ENCODE data around the gene SLC38A4. TPM values are rescaled to one million over a fixed set of nuclear protein-coding genes. Genes with fewer than 3 reads are reported as not detected.

SLC38A4 gene
- polyA plus RNA-seq, 3 donors = not detected

DNA sequence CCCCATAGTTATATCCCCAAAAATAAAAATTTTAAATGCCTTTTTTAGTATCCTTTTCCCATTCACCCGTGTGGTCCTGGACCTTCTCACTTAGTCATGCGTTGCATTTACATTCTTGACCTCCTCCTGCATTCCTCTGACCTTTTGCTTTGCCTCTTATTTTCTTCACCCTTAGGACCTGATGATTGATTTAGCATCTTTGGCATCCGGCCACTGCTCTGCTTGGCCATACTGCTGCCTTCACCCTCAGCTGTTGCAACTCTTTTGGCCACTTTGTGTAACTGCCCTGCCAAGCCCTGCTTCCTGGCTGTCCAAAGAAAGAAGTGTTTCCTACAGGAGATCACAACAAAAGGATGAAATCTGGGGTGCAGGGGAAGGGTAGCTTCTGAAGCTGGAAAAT lies 48.8 kb upstream of the SLC38A4 start:
- no peaks in the 10 kb centered on the region for H3K36me3 ChIP-seq (replicated peaks in 1 of 2; ENCODE audit: control insufficient read depth in 1 of 2, insufficient read depth in 2 of 2, low read length in 2 of 2)
- H2AFZ ChIP-seq (ENCODE audit: insufficient read depth, low read depth, low read length, poor library complexity, severe bottlenecking) = no peak overlapping the region
- no peak overlapping the region for H3K27ac ChIP-seq (ENCODE audit: low read depth in 1 of 2, low read length in 2 of 2)
- no peak overlapping the region for H3K4me2 ChIP-seq (replicated peaks; ENCODE audit: extremely low read depth, low read length, poor library complexity, severe bottlenecking)
- H3K4me1 ChIP-seq (ENCODE audit: control insufficient read depth in 1 of 2, insufficient read depth in 2 of 2, low read length in 2 of 2) = no peaks in the 10 kb centered on the region
- H3K27me3 ChIP-seq (ENCODE audit: control insufficient read depth in 2 of 2, insufficient read depth in 2 of 2, low read length in 2 of 2) = no peaks in the 10 kb centered on the region
- no peak overlapping the region for H3K27ac Mint-ChIP-seq
- WGBS (ENCODE audit: insufficient coverage) = 86% methylated on average over 3 of the region's 3 CpGs
- H3K9me3 ChIP-seq (replicated peaks in 1 of 2; ENCODE audit: control insufficient read depth in 1 of 2, insufficient read depth in 1 of 2, low read length in 2 of 2) = peaks cover 6 to 8% of the 10 kb centered on the region in 2 donors
- H3K9me3 Mint-ChIP-seq = peaks cover 8 to 41% (median 22%) of the 10 kb centered on the region in 7 donors
- peaks cover 1 to 4% (median 2%) of the 10 kb centered on the region in 3 donors for H3K27me3 Mint-ChIP-seq (ENCODE audit: low read depth in 3 of 3)
- H3K9ac ChIP-seq (ENCODE audit: insufficient read depth, low read length, poor library complexity, severe bottlenecking) = no peak overlapping the region
- no peak for DNase-seq
- no peaks in the 10 kb centered on the region for H3K36me3 Mint-ChIP-seq
- no peaks in the 10 kb centered on the region for H3K79me2 ChIP-seq (ENCODE audit: insufficient read depth, low read length)
- TF ChIP-seq, protein P1, sequence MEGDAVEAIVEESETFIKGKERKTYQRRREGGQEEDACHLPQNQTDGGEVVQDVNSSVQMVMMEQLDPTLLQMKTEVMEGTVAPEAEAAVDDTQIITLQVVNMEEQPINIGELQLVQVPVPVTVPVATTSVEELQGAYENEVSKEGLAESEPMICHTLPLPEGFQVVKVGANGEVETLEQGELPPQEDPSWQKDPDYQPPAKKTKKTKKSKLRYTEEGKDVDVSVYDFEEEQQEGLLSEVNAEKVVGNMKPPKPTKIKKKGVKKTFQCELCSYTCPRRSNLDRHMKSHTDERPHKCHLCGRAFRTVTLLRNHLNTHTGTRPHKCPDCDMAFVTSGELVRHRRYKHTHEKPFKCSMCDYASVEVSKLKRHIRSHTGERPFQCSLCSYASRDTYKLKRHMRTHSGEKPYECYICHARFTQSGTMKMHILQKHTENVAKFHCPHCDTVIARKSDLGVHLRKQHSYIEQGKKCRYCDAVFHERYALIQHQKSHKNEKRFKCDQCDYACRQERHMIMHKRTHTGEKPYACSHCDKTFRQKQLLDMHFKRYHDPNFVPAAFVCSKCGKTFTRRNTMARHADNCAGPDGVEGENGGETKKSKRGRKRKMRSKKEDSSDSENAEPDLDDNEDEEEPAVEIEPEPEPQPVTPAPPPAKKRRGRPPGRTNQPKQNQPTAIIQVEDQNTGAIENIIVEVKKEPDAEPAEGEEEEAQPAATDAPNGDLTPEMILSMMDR (IDR thresholded peaks at IDR 0.05) = no peak
- no peak overlapping the region for H3K4me3 ChIP-seq (replicated peaks in 1 of 3; ENCODE audit: low read depth in 2 of 3, low read length in 3 of 3)
- no peak overlapping the region for H3K4me3 Mint-ChIP-seq
- no peaks in the 10 kb centered on the region for H4K20me1 ChIP-seq (ENCODE audit: insufficient read depth, low read length)
- H3K4me1 Mint-ChIP-seq = no peaks in the 10 kb centered on the region
- intact Hi-C loops (cut with micrococcal nuclease) = no loop called here

DNA sequence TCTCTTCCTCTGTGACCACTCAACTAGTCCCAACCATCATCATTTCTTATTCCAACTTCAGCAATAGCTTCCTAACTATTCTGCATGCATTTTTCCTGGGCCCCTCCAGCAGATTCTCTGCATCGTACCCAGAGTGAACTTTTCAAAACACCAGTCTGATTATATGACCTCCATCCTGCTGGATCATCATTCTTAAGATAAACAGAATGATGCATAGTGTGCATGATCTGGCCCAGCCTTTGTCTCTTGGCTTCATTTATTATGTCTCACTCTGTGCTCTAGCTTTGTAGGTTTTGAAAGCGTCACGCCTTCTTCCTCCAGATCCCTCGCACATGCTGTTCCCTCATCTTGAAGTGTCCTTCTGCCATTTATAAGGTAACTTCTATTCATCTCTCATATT lies 46.3 kb upstream of the SLC38A4 start:
- no peak overlapping the region for H3K27ac ChIP-seq (ENCODE audit: low read depth in 1 of 2, low read length in 2 of 2)
- peaks cover 5 to 24% (median 17%) of the 10 kb centered on the region in 7 donors for H3K9me3 Mint-ChIP-seq
- no peaks in the 10 kb centered on the region for H3K79me2 ChIP-seq (ENCODE audit: insufficient read depth, low read length)
- no peak for DNase-seq
- H3K4me3 ChIP-seq (replicated peaks in 1 of 3; ENCODE audit: low read depth in 2 of 3, low read length in 3 of 3) = no peak overlapping the region
- peaks cover 2 to 5% of the 10 kb centered on the region in 2 donors for H3K9me3 ChIP-seq (replicated peaks in 1 of 2; ENCODE audit: control insufficient read depth in 1 of 2, insufficient read depth in 1 of 2, low read length in 2 of 2)
- no peak overlapping the region for H3K9ac ChIP-seq (ENCODE audit: insufficient read depth, low read length, poor library complexity, severe bottlenecking)
- no peak overlapping the region for H3K4me3 Mint-ChIP-seq
- 96% methylated on average over 4 of the region's 4 CpGs for WGBS (ENCODE audit: insufficient coverage)
- H3K4me2 ChIP-seq (replicated peaks; ENCODE audit: extremely low read depth, low read length, poor library complexity, severe bottlenecking) = no peak overlapping the region
- H2AFZ ChIP-seq (ENCODE audit: insufficient read depth, low read depth, low read length, poor library complexity, severe bottlenecking) = no peak overlapping the region
- no peaks in the 10 kb centered on the region for H3K4me1 ChIP-seq (ENCODE audit: control insufficient read depth in 1 of 2, insufficient read depth in 2 of 2, low read length in 2 of 2)
- no peaks in the 10 kb centered on the region for H3K27me3 ChIP-seq (ENCODE audit: control insufficient read depth in 2 of 2, insufficient read depth in 2 of 2, low read length in 2 of 2)
- no peaks in the 10 kb centered on the region for H3K36me3 ChIP-seq (replicated peaks in 1 of 2; ENCODE audit: control insufficient read depth in 1 of 2, insufficient read depth in 2 of 2, low read length in 2 of 2)
- no peaks in the 10 kb centered on the region for H3K36me3 Mint-ChIP-seq
- intact Hi-C loops (cut with micrococcal nuclease) = no loop called here
- H4K20me1 ChIP-seq (ENCODE audit: insufficient read depth, low read length) = no peaks in the 10 kb centered on the region
- TF ChIP-seq, protein P1 (IDR thresholded peaks at IDR 0.05) = no peak
- H3K27ac Mint-ChIP-seq = no peak overlapping the region
- H3K27me3 Mint-ChIP-seq (ENCODE audit: low read depth in 3 of 3) = peaks cover 0 to 5% (median 1%) of the 10 kb centered on the region in 3 donors
- H3K4me1 Mint-ChIP-seq = no peaks in the 10 kb centered on the region

Data from CD14-positive monocyte (primary cell).